Progenitor cell of endocrine pancreas (in vitro differentiated cells): ENCODE results near the gene IGSF9B. TPM values are rescaled to one million over a fixed set of nuclear protein-coding genes. Genes with fewer than 3 reads are reported as not detected.

Experiments
- DNase-seq: peaks from one replicate; pipeline ENCODE4 v3.0.0; 2021; ENCODE audit warnings: low spot score; ENCODE audit not compliant: unreplicated experiment
- H3K27ac Mint-ChIP-seq: 2 replicates; pipeline ENCODE4 v1.8.0; 2021; ENCODE audit warnings: mild to moderate bottlenecking, moderate library complexity, mixed read lengths
- H3K27me3 Mint-ChIP-seq: 2 replicates; pipeline ENCODE4 v1.8.0; 2021; ENCODE audit warnings: mixed read lengths
- H3K36me3 Mint-ChIP-seq: 2 replicates; pipeline ENCODE4 v1.8.0; 2022; ENCODE audit warnings: mixed read lengths; ENCODE audit not compliant: insufficient read depth
- H3K4me1 Mint-ChIP-seq: 2 replicates; pipeline ENCODE4 v1.8.0; 2021; ENCODE audit warnings: low read depth, mixed read lengths
- H3K4me3 Mint-ChIP-seq: 2 replicates; pipeline ENCODE4 v1.8.0; 2021; ENCODE audit warnings: low read depth, mild to moderate bottlenecking, moderate library complexity, mixed read lengths
- H3K9me3 Mint-ChIP-seq: 2 replicates; pipeline ENCODE4 v1.8.0; 2021; ENCODE audit warnings: low read depth, mixed read lengths
- CTCF ChIP-seq: fragments of 200-600 bp; sonication (generic); IDR thresholded peaks from one replicate; pipeline ENCODE4 v1.5.0; 2021; ENCODE audit warnings: antibody characterized with exemption, mild to moderate bottlenecking; ENCODE audit not compliant: unreplicated experiment
- total RNA-seq: library from RNA; stranded (reverse); gene quantifications from 2 replicates; pipeline ENCODE4 v1.2.1, GENCODE V29; 2021

The IGSF9B gene
- total RNA-seq, 1 donor from 2014 or later: 7.8 TPM

GRCh38 chr11:133990501-133990900 is 33.7 kb upstream of the IGSF9B start:
- DNase-seq: no peak
- Mint-ChIP-seq H3K27ac (no peak overlapping the region), H3K4me1 (no peaks in the 10 kb centered on the region), H3K36me3 (no peaks in the 10 kb centered on the region), H3K9me3 (no peaks in the 10 kb centered on the region), H3K27me3 (peaks cover 47% of the 10 kb centered on the region), H3K4me3 (no peak overlapping the region)
- no peak for TF ChIP-seq CTCF

- H3K27me3 Mint-ChIP-seq: peaks cover 38% of the 10 kb centered on the region
- no peaks in the 10 kb centered on the region for H3K9me3 Mint-ChIP-seq
- H3K4me3 Mint-ChIP-seq: no peak overlapping the region
- H3K27ac Mint-ChIP-seq: peak overlapping the region; percentile 57
- no peak for DNase-seq
- TF ChIP-seq CTCF: no peak
- no peaks in the 10 kb centered on the region for H3K36me3 Mint-ChIP-seq
- H3K4me1 Mint-ChIP-seq: no peaks in the 10 kb centered on the region
Observed at GRCh38 chr11:133988686-133989410, 32.1 kb upstream of the IGSF9B start.

- H3K27ac Mint-ChIP-seq: no peak overlapping the region
- DNase-seq: no peak
- H3K36me3 Mint-ChIP-seq: no peaks in the 10 kb centered on the region
- H3K9me3 Mint-ChIP-seq: no peaks in the 10 kb centered on the region
- H3K4me1 Mint-ChIP-seq: no peaks in the 10 kb centered on the region
- TF ChIP-seq CTCF: no peak
- H3K4me3 Mint-ChIP-seq: no peak overlapping the region
- peaks cover 46% of the 10 kb centered on the region for H3K27me3 Mint-ChIP-seq
Observed at GRCh38 chr11:133987171-133987570, 30.4 kb upstream of the IGSF9B start.

- Mint-ChIP-seq H3K27me3 (peaks cover 51% of the 10 kb centered on the region), H3K4me1 (no peaks in the 10 kb centered on the region), H3K4me3 (no peak overlapping the region), H3K27ac (no peak overlapping the region), H3K36me3 (no peaks in the 10 kb centered on the region), H3K9me3 (no peaks in the 10 kb centered on the region)
- DNase-seq: no peak
- no peak for TF ChIP-seq CTCF
Observed at GRCh38 chr11:133985981-133986944, 29.5 kb upstream of the IGSF9B start.

GRCh38 chr11:133984828-133985227 is 28.1 kb upstream of the IGSF9B start:
- Mint-ChIP-seq H3K36me3 (no peaks in the 10 kb centered on the region), H3K4me3 (no peak overlapping the region), H3K4me1 (no peaks in the 10 kb centered on the region), H3K27me3 (peaks cover 41% of the 10 kb centered on the region), H3K9me3 (no peaks in the 10 kb centered on the region), H3K27ac (no peak overlapping the region)
- TF ChIP-seq CTCF: no peak
- DNase-seq: no peak
